Choroid plexus epithelial cell (primary cell): ENCODE data around the gene PCDHGC5.
A peak's percentile ranks its signal among the peaks of the same experiment; 100 is the strongest.

ENCODE experiments used
- DNase-seq: peaks from one replicate; pipeline ENCODE4 v3.0.0-alpha.2; 2010; ENCODE audit warnings: low read depth
- H3K4me3 ChIP-seq: 2 replicates; pipeline ENCODE4 v1.5.1; 2011; ENCODE audit warnings: low read depth, mild to moderate bottlenecking, control low read depth, low read length, moderate library complexity
- TF ChIP-seq, protein P1 (sequence below): conservative IDR thresholded peaks from 2 replicates; pipeline ENCODE4 v1.5.1; 2011; ENCODE audit warnings: low read depth, mild to moderate bottlenecking, control low read depth, inconsistent platforms, low read length, moderate library complexity

Gene PCDHGC5

DNA sequence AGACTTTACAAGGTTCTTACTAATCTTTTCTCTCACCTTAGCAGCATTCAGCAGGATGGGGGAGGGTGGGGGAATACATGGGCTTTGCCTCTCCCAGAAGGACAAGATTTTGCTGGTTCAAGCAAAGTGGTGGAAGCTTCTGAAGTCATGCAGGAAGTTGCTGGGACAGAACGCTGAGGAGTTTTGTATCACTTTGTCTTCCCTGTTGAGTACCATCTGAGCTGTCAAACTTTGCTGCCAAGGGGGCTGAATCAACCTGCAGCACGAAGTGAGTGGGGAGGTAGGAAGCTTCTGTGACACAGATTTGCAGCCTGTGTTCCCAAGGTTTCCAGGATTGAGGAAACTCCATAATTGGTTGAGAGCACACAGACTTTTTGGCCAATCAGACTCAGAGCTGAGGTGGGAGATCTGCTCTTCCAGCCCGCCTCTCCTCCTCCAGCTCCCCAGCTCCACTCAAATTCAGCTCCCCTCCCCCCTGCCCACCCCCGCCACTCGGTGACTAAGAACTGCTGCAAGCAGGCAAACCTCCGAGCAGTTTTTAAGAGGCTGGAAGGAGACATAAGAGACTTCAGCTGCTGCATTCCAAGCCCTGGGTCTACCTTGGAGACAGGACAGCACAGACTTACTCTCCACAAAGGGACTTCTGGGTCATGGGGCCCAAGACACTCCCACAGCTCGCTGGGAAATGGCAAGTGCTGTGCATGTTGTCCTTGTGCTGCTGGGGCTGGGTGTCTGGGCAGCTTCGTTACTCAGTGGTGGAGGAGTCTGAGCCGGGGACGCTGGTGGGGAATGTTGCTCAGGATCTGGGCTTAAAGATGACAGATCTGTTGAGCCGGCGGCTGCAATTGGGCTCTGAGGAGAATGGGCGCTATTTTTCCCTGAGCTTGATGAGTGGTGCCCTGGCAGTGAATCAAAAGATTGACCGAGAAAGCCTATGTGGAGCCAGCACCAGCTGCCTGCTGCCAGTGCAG, at the start of gene PCDHGC5:
Gene PCDHGC5 (plus strand): TSS at position 491 of the 971 bp plus-strand sequence. CDS start 160 bp downstream, at position 651.
- TF ChIP-seq, protein P1, sequence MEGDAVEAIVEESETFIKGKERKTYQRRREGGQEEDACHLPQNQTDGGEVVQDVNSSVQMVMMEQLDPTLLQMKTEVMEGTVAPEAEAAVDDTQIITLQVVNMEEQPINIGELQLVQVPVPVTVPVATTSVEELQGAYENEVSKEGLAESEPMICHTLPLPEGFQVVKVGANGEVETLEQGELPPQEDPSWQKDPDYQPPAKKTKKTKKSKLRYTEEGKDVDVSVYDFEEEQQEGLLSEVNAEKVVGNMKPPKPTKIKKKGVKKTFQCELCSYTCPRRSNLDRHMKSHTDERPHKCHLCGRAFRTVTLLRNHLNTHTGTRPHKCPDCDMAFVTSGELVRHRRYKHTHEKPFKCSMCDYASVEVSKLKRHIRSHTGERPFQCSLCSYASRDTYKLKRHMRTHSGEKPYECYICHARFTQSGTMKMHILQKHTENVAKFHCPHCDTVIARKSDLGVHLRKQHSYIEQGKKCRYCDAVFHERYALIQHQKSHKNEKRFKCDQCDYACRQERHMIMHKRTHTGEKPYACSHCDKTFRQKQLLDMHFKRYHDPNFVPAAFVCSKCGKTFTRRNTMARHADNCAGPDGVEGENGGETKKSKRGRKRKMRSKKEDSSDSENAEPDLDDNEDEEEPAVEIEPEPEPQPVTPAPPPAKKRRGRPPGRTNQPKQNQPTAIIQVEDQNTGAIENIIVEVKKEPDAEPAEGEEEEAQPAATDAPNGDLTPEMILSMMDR: no peak
- peak; percentile 53 for DNase-seq
- H3K4me3 ChIP-seq: no peak within 1 kb of the TSS

DNA sequence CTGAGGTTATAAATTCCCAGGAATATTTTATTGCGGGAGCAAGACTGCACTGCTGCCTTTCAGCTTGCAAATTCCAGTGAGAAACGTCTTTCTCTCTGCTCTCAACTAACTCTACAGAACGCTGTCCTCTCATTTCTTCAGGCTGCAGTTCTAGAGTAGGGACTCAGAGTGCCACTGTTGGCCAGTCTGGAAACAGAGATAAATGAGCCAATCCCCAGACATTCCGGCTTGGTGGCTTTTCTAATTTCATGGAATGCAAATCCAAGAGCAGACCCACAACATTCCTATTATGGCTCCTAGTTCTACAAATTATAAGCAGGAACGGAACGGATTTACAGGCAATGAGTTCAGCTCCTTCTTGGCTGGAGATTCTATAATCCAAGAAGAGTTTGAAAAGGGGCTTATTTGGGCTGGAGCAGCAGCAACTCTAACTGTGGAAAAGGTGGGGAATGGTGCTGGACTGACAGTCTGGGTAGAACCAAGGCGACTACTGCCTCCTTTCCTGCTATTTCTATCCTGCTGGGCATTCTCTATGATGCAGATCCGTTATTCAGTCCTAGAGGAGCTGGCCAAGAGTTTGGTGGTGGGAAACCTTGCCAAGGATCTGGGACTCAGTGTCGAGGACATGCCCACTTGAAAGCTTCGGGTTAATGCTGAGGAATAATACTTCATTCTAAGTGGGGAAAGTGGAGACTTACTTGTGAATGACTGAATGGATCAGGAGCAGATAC, 49.3 kb upstream of the PCDHGC5 start:
- DNase-seq: no peak
- H3K4me3 ChIP-seq: no peak overlapping the region
- TF ChIP-seq, protein P1: no peak

GRCh38 chr5:141440341-141440740, 48.5 kb upstream of the PCDHGC5 start:
- DNase-seq: no peak
- TF ChIP-seq, protein P1: no peak
- no peak overlapping the region for H3K4me3 ChIP-seq

DNA sequence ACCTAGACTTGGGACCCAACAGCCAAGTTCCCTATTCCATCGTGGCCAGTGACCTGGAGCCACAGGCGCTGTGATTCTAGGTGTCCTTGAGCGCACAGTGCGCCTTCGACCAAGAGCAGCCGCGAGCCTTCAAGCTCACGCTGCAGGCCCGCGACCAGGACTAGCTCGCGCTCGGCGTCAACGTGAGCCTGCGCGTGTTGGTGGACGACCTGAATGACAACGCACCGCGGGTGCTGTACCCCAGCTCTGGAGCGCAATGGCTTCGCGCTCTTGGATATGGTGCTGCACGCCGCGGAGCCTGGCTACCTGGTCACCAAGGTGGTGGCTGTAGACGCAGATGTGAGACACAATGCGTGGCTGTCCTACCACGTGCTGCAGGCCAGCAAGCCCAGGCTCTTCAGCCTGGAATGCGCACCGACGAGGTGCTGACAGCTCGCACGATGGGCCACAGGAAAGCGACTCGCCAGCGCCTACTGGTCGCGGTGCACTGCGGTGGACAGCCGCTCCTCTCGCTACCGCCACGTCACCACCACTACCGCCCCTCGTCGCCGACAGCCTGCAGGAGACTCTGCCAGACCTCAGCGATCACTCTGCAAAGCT, 47.2 kb upstream of the PCDHGC5 start:
- H3K4me3 ChIP-seq: no peak overlapping the region
- DNase-seq: no peak
- TF ChIP-seq, protein P1: no peak

GRCh38 chr5:141465351-141465750, 23.5 kb upstream of the PCDHGC5 start:
- DNase-seq: no peak
- TF ChIP-seq, protein P1: no peak
- no peak overlapping the region for H3K4me3 ChIP-seq

DNA sequence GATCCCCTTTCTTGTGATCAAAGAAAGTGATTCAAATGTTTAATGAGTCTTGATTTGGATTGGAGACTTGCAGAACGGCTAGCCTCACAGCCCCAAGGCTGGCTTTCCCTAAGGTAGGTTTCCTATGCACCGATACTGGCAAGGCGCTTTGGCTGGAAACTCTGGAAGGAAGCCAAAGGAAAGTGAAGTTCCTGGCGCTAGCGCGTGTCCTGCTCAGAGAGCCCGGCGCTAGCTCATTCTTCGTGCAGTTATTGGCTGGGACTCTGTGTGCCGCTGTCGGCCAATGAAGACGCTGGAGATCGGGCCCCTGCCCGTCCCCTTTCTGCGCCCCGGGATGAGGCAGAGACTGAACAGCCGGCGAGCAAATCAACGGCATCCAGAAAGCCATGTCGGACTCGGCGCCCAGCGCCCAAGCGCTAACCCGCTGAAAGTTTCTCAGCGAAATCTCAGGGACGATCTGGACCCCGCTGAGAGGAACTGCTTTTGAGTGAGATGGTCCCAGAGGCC, 13.2 kb upstream of the PCDHGC5 start, which contains the start of gene PCDHGC3:
Gene PCDHGC3 (plus strand): TSS at position 342 of the 507 bp plus-strand sequence. CDS start 151 bp downstream, at position 493.
- TF ChIP-seq, protein P1: peak; percentile 39
- peak; percentile 97 for DNase-seq
- H3K4me3 ChIP-seq: peak within 1 kb of the TSS; percentile 80
